ENCODE results near the gene POU6F1. TPM values are rescaled to one million over a fixed set of nuclear protein-coding genes. Genes with fewer than 3 reads are reported as not detected.

Gene POU6F1
- total RNA-seq, 1 donor from 2014 or later, result 9.0 TPM

GRCh38 chr12:51147309-51147708, 70.6 kb downstream of the POU6F1 start:
- DNase-seq, result no peak
- intact Hi-C loops (cut with micrococcal nuclease), result no loop called here
- Mint-ChIP-seq H3K36me3 (ENCODE audit: low read depth) (peaks cover 26% of the 10 kb centered on the region), H3K4me1 (peaks cover 14% of the 10 kb centered on the region), H3K9me3 (no peaks in the 10 kb centered on the region), H3K27ac (no peak overlapping the region), H3K4me3 (no peak overlapping the region), H3K27me3 (no peaks in the 10 kb centered on the region)

GRCh38 chr12:51139292-51139844, 78.5 kb downstream of the POU6F1 start:
- Mint-ChIP-seq H3K9me3 (no peaks in the 10 kb centered on the region), H3K4me1 (peaks cover 1% of the 10 kb centered on the region), H3K4me3 (no peak overlapping the region), H3K36me3 (ENCODE audit: low read depth) (peaks cover 27% of the 10 kb centered on the region), H3K27me3 (no peaks in the 10 kb centered on the region), H3K27ac (no peak overlapping the region)
- DNase-seq, result no peak
- intact Hi-C loops (cut with micrococcal nuclease), result no loop called here

Other genes starting within 250 kb of the POU6F1 start
- gene SLC11A2, start 191.7 kb downstream of the POU6F1 start, total RNA-seq, result 54.2 and 56.2 TPM in 2 replicates
- gene LETMD1, start 169.7 kb downstream of the POU6F1 start, total RNA-seq, result 75.7 and 77.8 TPM in 2 replicates
- gene CSRNP2, start 134.5 kb downstream of the POU6F1 start, total RNA-seq, result 22.7 and 22.9 TPM in 2 replicates
- 43.1 and 46.3 TPM in 2 replicates for gene TFCP2, start 44.9 kb downstream of the POU6F1 start, total RNA-seq
- 135 and 146 TPM in 2 replicates for gene DAZAP2, start 20.8 kb upstream of the POU6F1 start, total RNA-seq
- 0.24 and 0.26 TPM in 2 replicates for gene SMAGP, start 52.4 kb upstream of the POU6F1 start, total RNA-seq
- gene BIN2, start 106.1 kb upstream of the POU6F1 start, total RNA-seq, result 31.7 and 33.2 TPM in 2 replicates
- not detected in 2 replicates for gene CELA1, start 128.6 kb upstream of the POU6F1 start, total RNA-seq
- 10.7 and 12.8 TPM in 2 replicates for gene GALNT6, start 173.3 kb upstream of the POU6F1 start, total RNA-seq
- 1.4 and 2.3 TPM in 2 replicates for gene SLC4A8, start 206.8 kb upstream of the POU6F1 start, total RNA-seq